ENCODE measurements around the gene CTU2.

- TF ChIP-seq POLR2A (IDR thresholded peaks at IDR 0.05) (no peak), EP300 (IDR thresholded peaks at IDR 0.05; ENCODE audit: low read depth) (no peak)
These were observed 41.4 kb downstream of the CTU2 start for GRCh38 chr16:88747588-88748301.

Measured in transverse colon (tissue), 1 donor.